ENCODE data around the gene PLK5.

GRCh38 chr19:1567848-1568227 lies 44.0 kb downstream of the PLK5 start:
- TF ChIP-seq CTCF (IDR thresholded peaks at IDR 0.05; ENCODE audit: low read depth, low read length, poor library complexity, severe bottlenecking) = no peak
- TF ChIP-seq EZH2phosphoT487 (IDR thresholded peaks at IDR 0.05; ENCODE audit: borderline replicate concordance, low read length) = no peak

All from DOHH2 (cell line).